ENCODE results near the gene CSTPP1.

DNA sequence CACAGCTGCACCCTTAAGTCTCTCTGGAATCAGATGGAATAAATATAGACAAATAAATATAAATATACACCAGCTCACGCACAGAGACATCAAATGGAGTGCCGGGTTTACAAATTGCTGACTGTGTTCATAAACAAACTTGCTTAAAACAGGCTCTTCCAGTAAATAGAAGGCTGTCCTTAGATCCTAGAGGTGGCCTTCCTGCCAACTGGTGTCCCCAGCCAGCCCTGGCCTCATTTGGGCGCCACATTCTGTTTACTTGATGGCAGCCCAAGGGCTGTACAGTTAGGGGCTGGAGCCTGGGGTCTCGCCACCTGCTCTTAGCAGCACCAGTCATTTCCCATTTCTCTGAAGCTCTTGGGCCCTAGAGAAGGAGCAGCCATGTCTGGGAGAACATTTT lies 219.3 kb downstream of the CSTPP1 start:
- TF ChIP-seq TAF1 (IDR thresholded peaks at IDR 0.05; ENCODE audit: borderline replicate concordance, insufficient read depth, low read length) (no peak), POLR2AphosphoS5 (IDR thresholded peaks at IDR 0.05; ENCODE audit: low read depth, low read length) (no peak), SIN3A (IDR thresholded peaks at IDR 0.05; ENCODE audit: borderline replicate concordance, insufficient read depth, low read length) (no peak), FOXP2 (optimal IDR thresholded peaks at IDR 0.05; ENCODE audit: borderline replicate concordance, extremely low read depth, extremely low read length, insufficient read depth) (no peak)
- TF ChIP-seq, protein P1, sequence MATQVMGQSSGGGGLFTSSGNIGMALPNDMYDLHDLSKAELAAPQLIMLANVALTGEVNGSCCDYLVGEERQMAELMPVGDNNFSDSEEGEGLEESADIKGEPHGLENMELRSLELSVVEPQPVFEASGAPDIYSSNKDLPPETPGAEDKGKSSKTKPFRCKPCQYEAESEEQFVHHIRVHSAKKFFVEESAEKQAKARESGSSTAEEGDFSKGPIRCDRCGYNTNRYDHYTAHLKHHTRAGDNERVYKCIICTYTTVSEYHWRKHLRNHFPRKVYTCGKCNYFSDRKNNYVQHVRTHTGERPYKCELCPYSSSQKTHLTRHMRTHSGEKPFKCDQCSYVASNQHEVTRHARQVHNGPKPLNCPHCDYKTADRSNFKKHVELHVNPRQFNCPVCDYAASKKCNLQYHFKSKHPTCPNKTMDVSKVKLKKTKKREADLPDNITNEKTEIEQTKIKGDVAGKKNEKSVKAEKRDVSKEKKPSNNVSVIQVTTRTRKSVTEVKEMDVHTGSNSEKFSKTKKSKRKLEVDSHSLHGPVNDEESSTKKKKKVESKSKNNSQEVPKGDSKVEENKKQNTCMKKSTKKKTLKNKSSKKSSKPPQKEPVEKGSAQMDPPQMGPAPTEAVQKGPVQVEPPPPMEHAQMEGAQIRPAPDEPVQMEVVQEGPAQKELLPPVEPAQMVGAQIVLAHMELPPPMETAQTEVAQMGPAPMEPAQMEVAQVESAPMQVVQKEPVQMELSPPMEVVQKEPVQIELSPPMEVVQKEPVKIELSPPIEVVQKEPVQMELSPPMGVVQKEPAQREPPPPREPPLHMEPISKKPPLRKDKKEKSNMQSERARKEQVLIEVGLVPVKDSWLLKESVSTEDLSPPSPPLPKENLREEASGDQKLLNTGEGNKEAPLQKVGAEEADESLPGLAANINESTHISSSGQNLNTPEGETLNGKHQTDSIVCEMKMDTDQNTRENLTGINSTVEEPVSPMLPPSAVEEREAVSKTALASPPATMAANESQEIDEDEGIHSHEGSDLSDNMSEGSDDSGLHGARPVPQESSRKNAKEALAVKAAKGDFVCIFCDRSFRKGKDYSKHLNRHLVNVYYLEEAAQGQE (IDR thresholded peaks at IDR 0.05; ENCODE audit: insufficient read depth in 1 of 2, low read depth in 2 of 2, low read length in 2 of 2) = no peak

Data from PFSK-1 (cell line).